GM21381 (cell line): Measurements from ENCODE around the gene GRK7.
"Not testable (repeated sequence)": the region's sequence is repeated elsewhere in the genome, so short reads cannot be mapped to it uniquely, and the experiment has no call there.

Source experiments
- ATAC-seq: cut with Tn5 transposase; IDR thresholded peaks from one replicate; pipeline ENCODE4 v1.9.1; 2021; ENCODE audit warnings: mild to moderate bottlenecking, moderate library complexity; ENCODE audit not compliant: unreplicated experiment

The GRK7 gene

GRCh38 chr3:141754032-141754431, 9.2 kb upstream of the GRK7 start:
- no peak for ATAC-seq

GRCh38 chr3:141762552-141762951, 656 bp upstream of the GRK7 start:
- ATAC-seq = not testable (repeated sequence)

- ATAC-seq = no peak
Observed at GRCh38 chr3:141764045-141764444, 837 bp downstream of the GRK7 start.

GRCh38 chr3:141764465-141764864, 1.3 kb downstream of the GRK7 start:
- ATAC-seq = no peak

GRCh38 chr3:141764986-141765385, 1.8 kb downstream of the GRK7 start:
- ATAC-seq = no peak

GRCh38 chr3:141767066-141767465, 3.9 kb downstream of the GRK7 start:
- ATAC-seq = no peak

- no peak for ATAC-seq
Observed at GRCh38 chr3:141769221-141769894, 6.2 kb downstream of the GRK7 start.

- ATAC-seq = no peak
Observed at GRCh38 chr3:141773676-141774075, 10.5 kb downstream of the GRK7 start.

GRCh38 chr3:141776376-141776775, 13.2 kb downstream of the GRK7 start:
- no peak for ATAC-seq

GRCh38 chr3:141776885-141777284, 13.7 kb downstream of the GRK7 start:
- ATAC-seq = no peak

- no peak for ATAC-seq
Observed at GRCh38 chr3:141777957-141778813, 15.0 kb downstream of the GRK7 start.

GRCh38 chr3:141779667-141780066, 16.5 kb downstream of the GRK7 start:
- ATAC-seq = no peak

- no peak for ATAC-seq
Observed at GRCh38 chr3:141782386-141782932, 19.3 kb downstream of the GRK7 start.

- no peak for ATAC-seq
Observed at GRCh38 chr3:141783632-141784031, 20.4 kb downstream of the GRK7 start.

GRCh38 chr3:141784096-141784495, 20.9 kb downstream of the GRK7 start:
- no peak for ATAC-seq

GRCh38 chr3:141784531-141784930, 21.3 kb downstream of the GRK7 start:
- no peak for ATAC-seq

- no peak for ATAC-seq
Observed at GRCh38 chr3:141788149-141788548, 24.9 kb downstream of the GRK7 start.

GRCh38 chr3:141788750-141789149, 25.5 kb downstream of the GRK7 start:
- not testable (repeated sequence) for ATAC-seq

GRCh38 chr3:141789281-141789680, 26.1 kb downstream of the GRK7 start:
- no peak for ATAC-seq

- no peak for ATAC-seq
Observed at GRCh38 chr3:141790171-141790570, 27.0 kb downstream of the GRK7 start.

GRCh38 chr3:141792495-141792894, 29.3 kb downstream of the GRK7 start:
- no peak for ATAC-seq
